Neural progenitor cell (in vitro differentiated cells): ENCODE measurements around the gene FAM174C. TPM values are rescaled to one million over a fixed set of nuclear protein-coding genes. Genes with fewer than 3 reads are reported as not detected.
A peak's percentile ranks its signal among the peaks of the same experiment; 100 is the strongest.

Experiments used
- DNase-seq: peaks from one replicate; pipeline ENCODE4 v3.0.0-alpha.2; 2016; ENCODE audit warnings: low spot score
- H2AFZ ChIP-seq: fragments of 200-600 bp; sonication (generic); replicated peaks from 2 replicates; pipeline ENCODE4 v1.6.1; 2016; ENCODE audit warnings: antibody characterized with exemption
- H3F3A ChIP-seq: fragments of 200-600 bp; sonication (generic); 2 replicates; pipeline ENCODE4 v1.6.1; 2016; ENCODE audit warnings: antibody characterized with exemption, low read depth
- H3K27ac ChIP-seq: fragments of 200-600 bp; sonication (generic); 2 replicates; pipeline ENCODE4 v1.5.1; 2016; ENCODE audit warnings: mild to moderate bottlenecking
- H3K27me3 ChIP-seq: fragments of 200-600 bp; sonication (generic); 2 replicates; pipeline ENCODE4 v1.6.1; 2016; ENCODE audit warnings: mild to moderate bottlenecking, moderate library complexity
- H3K36me3 ChIP-seq: fragments of 200-600 bp; sonication (generic); 2 replicates; pipeline ENCODE4 v1.5.1; 2016
- H3K4me1 ChIP-seq: fragments of 200-600 bp; sonication (generic); 2 replicates; pipeline ENCODE4 v1.6.1; 2016; ENCODE audit warnings: mixed run types
- H3K4me2 ChIP-seq: fragments of 200-600 bp; sonication (generic); 2 replicates; pipeline ENCODE4 v1.6.1; 2016
- H3K4me3 ChIP-seq: fragments of 200-600 bp; sonication (generic); 2 replicates; pipeline ENCODE4 v1.5.1; 2016
- H3K79me2 ChIP-seq: fragments of 200-600 bp; sonication (generic); 2 replicates; pipeline ENCODE4 v1.6.1; 2016; ENCODE audit warnings: low read depth
- H3K9ac ChIP-seq: fragments of 200-600 bp; sonication (generic); 2 replicates; pipeline ENCODE4 v1.6.1; 2016
- H3K9me3 ChIP-seq: fragments of 200-600 bp; sonication (generic); 2 replicates; pipeline ENCODE4 v1.5.1; 2016; ENCODE audit warnings: low read depth
- H4K20me1 ChIP-seq: fragments of 200-600 bp; sonication (generic); 2 replicates; pipeline ENCODE4 v1.6.1; 2016; ENCODE audit warnings: low read depth
- H3K27ac Mint-ChIP-seq: 3 replicates; pipeline ENCODE4 v1.8.0; 2021; ENCODE audit warnings: mixed read lengths
- H3K27me3 Mint-ChIP-seq: 2 replicates; pipeline ENCODE4 v1.8.0; 2022; ENCODE audit warnings: low read depth, mild to moderate bottlenecking, inconsistent platforms, moderate library complexity, mixed read lengths; ENCODE audit not compliant: insufficient read depth
- H3K36me3 Mint-ChIP-seq: 3 replicates; pipeline ENCODE4 v1.8.0; 2021; ENCODE audit warnings: mixed read lengths
- H3K4me1 Mint-ChIP-seq: 3 replicates; pipeline ENCODE4 v1.8.0; 2021; ENCODE audit warnings: mixed read lengths
- H3K4me3 Mint-ChIP-seq: 3 replicates; pipeline ENCODE4 v1.8.0; 2021; ENCODE audit warnings: mild to moderate bottlenecking, moderate library complexity, mixed read lengths
- H3K9me3 Mint-ChIP-seq: 3 replicates; pipeline ENCODE4 v1.8.0; 2020; ENCODE audit warnings: mixed read lengths
- CTCF ChIP-seq: fragments of 200-600 bp; sonication (generic); IDR thresholded peaks from 2 replicates; pipeline ENCODE4 v1.5.1; 2017; ENCODE audit warnings: antibody characterized with exemption, mild to moderate bottlenecking
- EZH2 ChIP-seq: fragments of 200-600 bp; sonication (generic); IDR thresholded peaks from 2 replicates; pipeline ENCODE4 v1.6.1; 2017; ENCODE audit warnings: antibody characterized with exemption, mild to moderate bottlenecking, moderate library complexity
- EZH2phosphoT487 ChIP-seq: fragments of 200-600 bp; sonication (generic); IDR thresholded peaks from 2 replicates; pipeline ENCODE4 v1.6.1; 2017; ENCODE audit warnings: antibody characterized with exemption
- total RNA-seq: library from RNA; depleted of rRNA; stranded (reverse); fragments of >200 nt; gene quantifications from 2 replicates; pipeline ENCODE4 v1.2.3, GENCODE V29; 2015; ENCODE audit warnings: low replicate concordance

FAM174C gene
- total RNA-seq, 1 donor from 2014 or later: 4.8 TPM

GRCh38 chr19:1257475-1258162, 17.7 kb upstream of the FAM174C start:
- H3K27ac ChIP-seq: peak overlapping the region; percentile 85
- H3K27me3 Mint-ChIP-seq: peaks cover 12% of the 10 kb centered on the region
- H3K9me3 ChIP-seq: no peaks in the 10 kb centered on the region
- H4K20me1 ChIP-seq: peaks cover 79% of the 10 kb centered on the region
- no peaks in the 10 kb centered on the region for H3K27me3 ChIP-seq
- H3K36me3 ChIP-seq: no peaks in the 10 kb centered on the region
- no peak overlapping the region for H3K27ac Mint-ChIP-seq
- no peak overlapping the region for H3K4me3 ChIP-seq
- peaks cover 43% of the 10 kb centered on the region for H3K4me1 ChIP-seq
- no peaks in the 10 kb centered on the region for H3K9me3 Mint-ChIP-seq
- no peak overlapping the region for H3K9ac ChIP-seq
- peaks cover 87% of the 10 kb centered on the region for H3F3A ChIP-seq
- H3K4me1 Mint-ChIP-seq: peaks cover 43% of the 10 kb centered on the region
- peak overlapping the region; percentile 63 for H3K4me3 Mint-ChIP-seq
- no peak overlapping the region for H3K4me2 ChIP-seq
- TF ChIP-seq EZH2phosphoT487 (no peak), CTCF (no peak), EZH2 (no peak)
- H3K79me2 ChIP-seq: peaks cover 61% of the 10 kb centered on the region
- H2AFZ ChIP-seq: no peak overlapping the region
- DNase-seq: no peak
- peaks cover 11% of the 10 kb centered on the region for H3K36me3 Mint-ChIP-seq

- Histone ChIP-seq H3K9ac (no peak overlapping the region), H3K4me3 (no peak overlapping the region), H3F3A (peaks cover 86% of the 10 kb centered on the region), H3K36me3 (no peaks in the 10 kb centered on the region), H2AFZ (no peak overlapping the region), H3K27me3 (no peaks in the 10 kb centered on the region), H3K4me1 (peaks cover 41% of the 10 kb centered on the region), H3K79me2 (peaks cover 56% of the 10 kb centered on the region), H4K20me1 (peaks cover 74% of the 10 kb centered on the region), H3K9me3 (no peaks in the 10 kb centered on the region), H3K27ac (peak overlapping the region; percentile 85), H3K4me2 (no peak overlapping the region)
- peak overlapping the region; percentile 57 for H3K4me3 Mint-ChIP-seq
- H3K4me1 Mint-ChIP-seq: peaks cover 49% of the 10 kb centered on the region
- no peak for TF ChIP-seq EZH2
- DNase-seq: no peak
- no peak overlapping the region for H3K27ac Mint-ChIP-seq
- no peaks in the 10 kb centered on the region for H3K9me3 Mint-ChIP-seq
- H3K27me3 Mint-ChIP-seq: peaks cover 12% of the 10 kb centered on the region
- H3K36me3 Mint-ChIP-seq: peaks cover 11% of the 10 kb centered on the region
Observed at GRCh38 chr19:1258163-1258492, 17.2 kb upstream of the FAM174C start.

- H3F3A ChIP-seq: peaks cover 80% of the 10 kb centered on the region
- peaks cover 49% of the 10 kb centered on the region for H3K79me2 ChIP-seq
- Mint-ChIP-seq H3K27me3 (peaks cover 12% of the 10 kb centered on the region), H3K4me3 (peak overlapping the region; percentile 65), H3K4me1 (peaks cover 53% of the 10 kb centered on the region), H3K9me3 (no peaks in the 10 kb centered on the region), H3K27ac (no peak overlapping the region), H3K36me3 (peaks cover 11% of the 10 kb centered on the region)
- peaks cover 68% of the 10 kb centered on the region for H4K20me1 ChIP-seq
- H3K9me3 ChIP-seq: no peaks in the 10 kb centered on the region
- H3K27ac ChIP-seq: peak overlapping the region; percentile 85
- H3K4me2 ChIP-seq: peak overlapping the region; percentile 19
- no peak for DNase-seq
- no peak overlapping the region for H3K9ac ChIP-seq
- peaks cover 41% of the 10 kb centered on the region for H3K4me1 ChIP-seq
- TF ChIP-seq EZH2phosphoT487 (no peak), CTCF (no peak), EZH2 (no peak)
- H3K27me3 ChIP-seq: no peaks in the 10 kb centered on the region
- no peaks in the 10 kb centered on the region for H3K36me3 ChIP-seq
- H3K4me3 ChIP-seq: no peak overlapping the region
- H2AFZ ChIP-seq: no peak overlapping the region
Observed at GRCh38 chr19:1258707-1259205, 16.6 kb upstream of the FAM174C start.

GRCh38 chr19:1259206-1259875, 16.0 kb upstream of the FAM174C start:
- no peak overlapping the region for H3K9ac ChIP-seq
- peaks cover 62% of the 10 kb centered on the region for H4K20me1 ChIP-seq
- H3K4me3 Mint-ChIP-seq: peak overlapping the region; percentile 77

More at GRCh38 chr19:1259206-1259875, 16.0 kb upstream of the FAM174C start:
- H3K4me1 Mint-ChIP-seq: peaks cover 58% of the 10 kb centered on the region
- Histone ChIP-seq H3F3A (peaks cover 77% of the 10 kb centered on the region), H2AFZ (no peak overlapping the region), H3K27ac (peak overlapping the region; percentile 85), H3K4me1 (peaks cover 41% of the 10 kb centered on the region), H3K4me2 (peak overlapping the region; percentile 19), H3K36me3 (no peaks in the 10 kb centered on the region), H3K4me3 (no peak overlapping the region), H3K79me2 (peaks cover 43% of the 10 kb centered on the region), H3K27me3 (no peaks in the 10 kb centered on the region), H3K9me3 (no peaks in the 10 kb centered on the region)
- peaks cover 11% of the 10 kb centered on the region for H3K36me3 Mint-ChIP-seq
- no peaks in the 10 kb centered on the region for H3K9me3 Mint-ChIP-seq
- peak; percentile 71 for DNase-seq
- H3K27ac Mint-ChIP-seq: peak overlapping the region; percentile 69
- peaks cover 12% of the 10 kb centered on the region for H3K27me3 Mint-ChIP-seq
- TF ChIP-seq EZH2: no peak
- no peak for TF ChIP-seq CTCF
- TF ChIP-seq EZH2phosphoT487: no peak
